ENCODE data around the gene VWA8.
"Not testable (repeated sequence)": the region's sequence is repeated elsewhere in the genome, so short reads cannot be mapped to it uniquely, and the experiment has no call there.

Gene VWA8

DNA sequence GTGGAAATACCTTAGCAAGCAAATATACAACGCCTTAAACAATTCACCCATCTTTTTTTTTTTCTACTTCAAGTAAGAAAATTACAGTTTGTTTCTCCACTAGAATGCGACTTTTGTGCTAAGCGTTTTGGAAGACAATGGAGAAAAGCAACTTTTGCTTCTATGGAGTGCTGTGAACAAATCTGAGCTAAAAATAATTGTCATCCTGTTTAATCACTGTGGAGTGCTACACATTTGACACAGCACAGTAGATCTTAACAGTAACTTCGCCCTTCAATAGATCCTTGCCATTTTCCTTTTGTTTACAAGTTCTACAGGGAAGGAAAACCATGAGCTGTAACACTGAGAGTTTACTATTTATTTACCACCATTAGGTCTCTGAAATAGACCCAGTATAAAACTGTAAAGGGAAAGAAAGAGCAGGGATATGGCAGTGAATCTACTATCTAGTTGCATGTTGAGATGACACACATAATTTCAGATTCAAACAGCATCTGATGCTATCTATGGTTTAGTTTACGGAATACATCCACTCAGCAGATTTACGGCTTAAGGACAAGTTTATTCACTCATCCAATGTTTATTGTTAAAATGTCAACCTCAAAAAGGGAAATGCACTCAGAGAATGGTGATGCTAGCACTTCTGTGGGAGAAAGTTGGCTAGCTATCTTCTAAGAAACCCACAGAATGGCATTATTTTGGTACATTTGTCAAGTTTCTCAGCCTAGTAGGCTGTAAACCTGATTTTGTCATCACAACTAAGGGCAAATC is 175.3 kb downstream of the VWA8 start:
- FAIRE-seq, result no peak

DNA sequence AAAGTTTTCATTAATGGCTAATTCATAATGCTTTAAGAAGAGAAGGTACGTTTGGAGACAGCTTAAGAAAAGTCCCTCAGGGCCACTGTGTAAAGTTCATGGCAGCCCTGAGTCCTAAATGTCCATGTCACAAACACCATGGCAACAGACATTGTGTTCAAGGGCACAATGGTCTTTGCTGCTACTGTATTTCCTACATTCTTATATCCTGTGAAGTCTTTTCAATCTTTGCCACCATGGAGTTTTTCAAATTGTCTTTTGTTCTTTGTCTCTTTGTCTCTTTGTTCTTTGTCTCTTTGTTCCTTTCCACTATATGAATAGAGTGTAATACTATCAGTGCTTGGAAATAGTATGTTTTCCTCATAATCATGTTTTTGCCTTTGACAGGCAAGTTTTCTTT is 178.8 kb downstream of the VWA8 start:
- FAIRE-seq, result no peak

DNA sequence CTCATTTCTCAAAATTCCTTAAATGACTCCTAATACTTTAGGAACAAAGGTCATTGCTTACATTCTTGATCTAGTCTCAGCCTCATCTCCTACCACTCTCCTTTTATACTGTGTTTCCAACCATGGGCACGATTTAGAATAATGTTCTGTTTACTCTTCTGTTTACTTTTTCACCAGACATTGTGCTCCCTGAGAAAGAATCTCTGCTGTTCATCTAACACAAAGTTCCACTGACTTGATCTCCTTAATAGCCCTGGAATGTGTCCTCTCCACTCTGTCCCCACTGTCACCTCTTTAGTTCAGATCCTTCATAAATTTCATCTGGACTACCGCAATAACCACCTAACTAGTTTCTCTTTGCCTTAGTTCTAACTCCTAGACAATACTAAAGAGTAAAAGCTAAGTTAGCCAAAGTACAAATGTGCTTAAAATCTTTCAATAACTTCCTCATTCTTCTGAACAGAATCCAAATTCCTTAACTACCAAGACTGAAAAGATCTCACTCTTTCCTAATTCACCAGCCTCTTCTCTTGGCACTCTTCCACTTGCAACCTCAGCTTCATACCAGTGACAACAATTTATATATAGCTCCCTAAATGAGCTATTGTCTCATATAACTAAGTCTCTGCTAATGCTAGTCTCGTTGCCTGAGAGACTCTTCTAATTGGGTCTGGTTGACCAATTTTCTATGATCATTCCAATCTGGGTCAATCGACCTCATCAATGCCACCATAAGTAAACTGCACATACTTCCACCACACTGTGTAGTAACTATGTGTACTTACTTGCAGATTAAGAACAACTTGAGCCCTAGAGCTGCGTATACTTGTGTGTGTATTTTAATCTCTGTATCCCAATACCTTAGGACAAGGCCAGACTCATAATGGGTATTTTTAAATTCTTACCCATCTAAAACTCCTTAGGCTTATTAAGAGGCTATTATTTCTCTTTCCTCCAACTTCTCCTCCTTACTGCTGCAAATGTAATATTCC is 179.9 kb downstream of the VWA8 start:
- no peak for FAIRE-seq

DNA sequence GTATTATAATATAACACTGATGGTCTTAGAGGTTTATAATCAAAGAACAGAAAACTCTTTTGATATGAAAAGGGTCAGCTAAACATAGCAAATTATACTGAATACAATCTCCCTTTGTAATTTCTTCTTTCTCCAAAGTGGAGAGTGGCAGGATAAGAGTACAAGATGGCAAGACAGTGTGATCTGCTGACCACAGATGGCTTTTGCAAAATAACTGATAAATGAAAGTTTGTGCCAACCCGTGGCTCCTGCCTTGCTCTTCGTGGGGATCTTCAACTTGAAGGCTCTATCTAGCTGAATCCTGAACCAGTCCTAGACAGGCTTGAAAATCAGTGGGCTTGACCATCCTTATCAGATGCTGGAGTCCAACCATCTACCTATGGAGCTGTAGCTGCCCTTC is 185.7 kb downstream of the VWA8 start:
- FAIRE-seq, result no peak

DNA sequence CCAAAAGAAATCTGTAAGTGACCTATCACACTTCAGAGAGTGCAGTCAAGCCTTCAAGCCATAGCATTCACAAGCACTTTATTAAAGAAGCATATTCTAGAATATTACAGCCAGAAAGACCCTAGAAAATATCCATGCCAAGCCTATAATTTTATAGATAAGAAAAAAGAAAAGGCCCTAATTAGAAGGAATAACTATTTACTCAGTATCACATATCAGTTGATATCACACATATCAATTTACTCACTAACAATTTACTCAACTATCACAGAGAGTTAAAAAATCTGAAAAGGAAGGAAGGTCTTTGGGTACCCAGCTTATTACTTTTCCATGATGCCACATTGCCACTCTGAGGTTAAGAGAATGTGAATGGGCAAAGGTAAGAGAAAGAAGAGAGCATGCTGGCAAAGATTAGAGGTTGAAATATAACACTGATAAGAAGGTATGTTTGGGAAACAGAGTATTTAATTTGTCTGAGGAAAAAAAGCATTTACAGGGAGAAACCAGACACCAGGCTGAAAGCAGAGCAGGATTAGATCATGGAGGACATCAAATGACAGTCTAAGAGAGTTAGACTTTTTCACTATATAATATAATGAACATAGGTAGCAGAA is 186.2 kb downstream of the VWA8 start:
- no peak for FAIRE-seq

DNA sequence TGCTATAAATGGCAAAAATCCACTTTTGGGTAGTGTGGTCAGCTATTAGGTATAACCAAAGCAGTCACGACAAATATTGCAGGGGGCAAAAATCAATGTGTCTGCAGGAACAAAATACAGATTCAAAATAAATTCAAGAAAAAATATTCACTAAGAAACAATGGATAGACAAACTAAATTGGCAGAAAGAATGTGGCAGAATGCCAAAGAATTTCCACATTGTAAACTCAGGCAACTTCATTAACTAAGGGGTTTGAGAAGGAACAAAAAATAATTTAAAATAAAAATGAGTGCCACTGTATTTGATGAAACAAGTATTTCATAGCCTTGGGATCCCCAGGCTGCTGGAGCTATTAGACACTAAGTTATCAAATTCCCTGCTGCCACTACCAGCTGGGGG is 193.1 kb downstream of the VWA8 start:
- no peak for FAIRE-seq

DNA sequence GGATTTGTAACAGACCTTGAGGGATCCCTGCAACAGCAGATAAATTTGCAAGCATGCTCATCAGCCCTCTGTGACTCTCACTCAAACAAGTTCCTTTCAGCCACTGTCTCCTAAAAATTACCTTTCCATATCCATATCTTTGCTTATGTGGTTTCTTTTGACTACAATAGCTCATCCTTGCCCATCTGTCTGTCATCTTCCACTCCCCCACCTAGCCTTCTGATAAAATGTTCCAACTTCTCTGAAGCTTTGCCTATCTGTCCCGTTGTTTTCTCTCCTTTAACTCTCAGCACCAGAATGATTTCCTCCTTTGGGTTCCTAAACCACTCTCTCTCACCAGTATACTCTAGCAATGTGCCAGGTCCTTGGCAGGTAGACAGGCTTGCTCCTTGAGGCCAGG is 194.5 kb downstream of the VWA8 start:
- FAIRE-seq, result no peak

DNA sequence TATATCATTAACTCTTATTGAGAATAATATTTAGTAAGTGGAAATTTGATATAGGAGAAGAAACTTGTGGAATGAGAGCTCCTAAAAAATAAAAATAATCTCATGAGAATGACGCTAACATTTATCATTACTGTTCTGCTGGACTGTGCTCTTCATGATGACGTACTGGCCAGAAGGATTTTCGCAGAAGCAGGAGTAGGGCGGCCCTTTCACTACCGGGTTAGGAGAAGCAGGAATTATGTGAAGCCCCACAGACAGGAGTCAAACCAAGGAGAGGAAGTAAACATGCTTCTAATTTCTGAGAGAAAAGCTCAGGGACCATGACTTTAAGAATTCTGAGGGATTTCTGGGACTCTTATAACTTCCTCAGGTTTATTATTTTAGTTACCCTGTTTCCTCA is 195.1 kb downstream of the VWA8 start:
- FAIRE-seq, result no peak

DNA sequence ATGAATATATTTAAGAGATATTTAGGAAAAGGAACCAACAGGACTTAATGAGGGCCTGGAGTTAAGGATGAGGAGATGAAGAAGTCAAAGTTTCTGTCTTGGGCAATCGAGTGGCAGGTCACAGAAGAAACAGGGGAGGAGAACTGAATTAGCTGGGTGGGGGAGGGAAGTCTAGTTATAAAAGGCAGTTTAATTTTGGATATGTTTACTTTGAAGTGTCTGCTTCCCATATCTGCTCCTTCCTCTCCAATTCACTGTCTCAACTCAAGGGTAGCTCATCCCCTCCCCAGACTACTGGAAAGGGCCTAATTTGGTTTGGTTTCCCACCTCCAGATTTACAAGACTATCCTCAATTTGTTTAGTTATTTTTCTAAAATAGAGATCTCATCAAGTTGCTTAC is 195.9 kb downstream of the VWA8 start:
- no peak for FAIRE-seq

DNA sequence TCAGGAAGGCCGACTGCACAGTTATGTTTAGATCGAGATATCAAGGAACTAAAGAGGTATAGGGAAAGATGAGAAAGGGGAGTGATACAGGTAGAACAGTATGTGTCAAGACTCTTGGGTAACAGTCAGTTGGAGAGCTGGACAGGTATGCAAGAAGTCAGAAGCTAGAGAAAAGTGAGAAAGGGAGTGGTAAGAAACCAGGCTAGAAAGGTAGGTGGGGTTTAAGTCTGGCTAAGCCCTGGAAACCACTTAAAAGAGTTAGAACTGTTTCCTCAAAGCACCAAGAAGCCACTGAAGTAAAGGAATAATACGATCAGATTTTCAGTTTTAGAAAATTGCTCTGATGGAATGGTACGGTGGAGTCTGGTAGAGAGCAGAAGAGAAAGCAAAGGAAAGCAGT is 196.4 kb downstream of the VWA8 start:
- FAIRE-seq, result no peak

DNA sequence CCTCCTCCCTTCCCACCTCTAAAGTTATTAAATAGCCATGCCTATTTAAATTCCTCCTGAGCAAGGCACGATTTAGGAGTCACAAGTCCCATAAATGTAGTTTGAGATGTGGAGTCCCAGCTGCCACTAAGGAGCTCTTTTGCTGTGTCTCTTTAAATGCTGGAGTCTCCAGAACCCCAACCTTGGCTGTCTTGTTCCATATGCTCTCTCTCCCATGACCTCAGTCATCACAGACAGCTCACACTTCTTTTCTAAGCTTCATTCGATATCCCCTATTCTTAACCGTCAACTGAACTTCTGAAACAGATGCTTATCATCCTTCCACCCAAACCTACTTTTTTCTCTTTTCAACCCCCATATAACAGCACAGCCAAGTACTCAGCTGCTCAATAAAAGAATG is 197.1 kb downstream of the VWA8 start:
- no peak for FAIRE-seq

DNA sequence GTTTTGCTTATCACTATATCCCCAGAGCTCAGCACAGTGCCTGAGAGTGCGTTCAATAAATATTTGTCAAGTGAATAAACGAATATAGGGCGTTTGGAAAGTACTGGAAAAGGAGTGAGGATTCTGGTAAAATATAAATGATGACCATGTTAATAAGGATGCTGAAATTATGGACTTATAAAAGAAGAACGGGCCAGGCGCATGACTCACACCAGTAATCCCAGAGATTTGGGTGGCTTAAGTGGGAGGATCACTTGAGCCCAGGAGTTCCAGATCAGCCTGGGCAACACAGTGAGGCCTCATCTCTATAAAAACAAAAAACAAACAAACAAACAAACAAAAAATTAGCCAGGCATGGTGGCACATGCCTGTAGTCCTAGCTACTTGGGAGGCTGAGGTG is 198.1 kb downstream of the VWA8 start:
- no peak for FAIRE-seq

DNA sequence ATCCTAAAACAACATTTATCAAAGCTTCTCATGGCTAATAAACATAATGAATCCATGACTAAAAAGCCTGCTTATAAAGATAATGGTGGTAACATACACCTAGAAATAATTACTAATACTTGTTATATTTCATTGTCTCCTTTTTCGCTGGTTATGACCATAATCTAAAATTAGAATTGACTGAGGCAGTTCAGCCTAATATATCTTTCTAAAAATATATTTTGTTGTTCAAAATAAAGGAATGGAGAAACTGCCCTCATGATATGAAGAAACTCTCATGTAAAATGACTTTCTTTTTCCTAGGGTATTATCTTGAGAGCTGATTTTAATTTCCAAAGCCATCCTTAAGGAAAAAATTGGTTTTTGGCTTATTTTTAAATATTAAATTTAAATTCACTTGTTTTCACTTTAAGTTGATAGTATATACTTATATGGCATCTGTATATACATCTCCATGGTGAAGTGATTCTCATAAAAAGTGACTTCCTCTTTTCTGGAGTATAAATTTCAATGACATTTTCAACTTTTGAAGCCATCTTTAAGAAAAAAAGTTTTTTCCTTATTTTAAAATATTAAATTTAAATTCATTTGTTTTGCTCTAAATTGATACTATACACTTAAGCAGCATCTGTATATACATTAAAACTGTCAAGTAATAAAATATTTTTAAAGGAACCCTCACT is 204.6 kb downstream of the VWA8 start:
- FAIRE-seq, result no peak

DNA sequence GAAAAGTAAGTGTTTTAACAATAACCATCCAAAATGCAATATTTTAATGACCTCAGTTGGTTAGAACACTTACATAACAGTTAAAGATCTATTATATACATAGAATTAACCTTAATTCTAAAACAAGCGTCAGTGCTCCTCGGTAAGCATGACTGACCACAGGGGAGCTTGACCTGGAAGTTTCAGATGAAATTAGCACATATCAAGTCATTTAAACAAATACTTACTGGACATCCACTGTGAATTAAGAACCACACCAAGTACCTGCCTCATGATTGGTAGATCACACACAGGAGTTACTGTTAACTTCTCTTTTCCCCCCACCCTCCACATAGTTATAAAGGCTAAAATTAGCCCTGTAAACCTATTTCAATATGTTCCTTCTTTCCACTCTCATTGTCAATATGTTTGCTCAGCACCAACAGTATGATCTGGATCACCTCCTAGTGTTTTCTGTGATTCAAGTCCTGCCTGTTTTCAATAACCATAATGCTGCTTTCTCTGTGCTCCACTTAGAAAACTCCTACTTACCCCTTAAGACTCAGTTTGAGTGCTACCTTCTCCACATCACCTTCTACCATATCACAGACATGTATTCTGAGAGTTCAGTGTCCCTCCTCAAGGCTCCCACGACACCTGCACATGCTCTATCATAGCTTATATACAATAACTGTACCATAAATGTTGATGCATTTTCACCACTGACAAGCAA is 209.0 kb downstream of the VWA8 start:
- no peak for FAIRE-seq

DNA sequence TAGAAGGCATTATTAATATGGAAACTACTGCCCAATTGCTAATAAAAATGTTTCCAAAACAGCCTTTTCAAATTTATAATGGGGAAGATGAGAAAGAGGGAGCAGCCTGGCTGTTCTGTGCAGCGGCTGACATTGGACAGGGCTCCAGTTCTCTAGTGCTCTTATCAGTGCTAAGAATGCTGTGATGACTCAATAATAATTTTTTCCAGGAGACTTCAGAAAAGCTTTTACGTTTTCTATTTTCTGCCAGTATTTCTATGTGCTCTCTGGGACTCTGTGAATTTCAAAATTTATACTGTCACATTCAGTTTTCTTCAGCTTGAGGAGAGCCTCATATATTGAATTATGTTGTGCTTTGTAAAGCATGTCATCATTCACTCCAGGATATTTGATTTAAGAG is 209.6 kb downstream of the VWA8 start:
- FAIRE-seq, result no peak

DNA sequence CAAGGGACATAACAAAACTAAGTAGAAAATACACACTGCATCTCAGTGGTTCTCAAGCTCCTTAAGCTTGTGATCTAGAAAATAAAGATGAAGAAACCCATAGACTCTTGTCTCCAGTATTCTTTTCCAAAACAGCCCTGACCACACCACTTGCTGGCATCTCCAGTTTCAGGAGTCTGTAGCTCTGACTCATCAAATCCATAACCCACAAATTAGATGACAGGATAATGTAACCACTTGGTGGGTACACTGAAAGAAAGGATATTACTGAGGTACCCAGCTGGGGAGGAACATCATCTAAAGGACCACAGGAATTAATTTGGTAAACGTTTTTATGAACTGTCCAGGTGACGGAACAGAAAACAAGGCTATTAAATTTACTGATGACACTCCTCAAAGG is 214.7 kb downstream of the VWA8 start:
- no peak for FAIRE-seq

DNA sequence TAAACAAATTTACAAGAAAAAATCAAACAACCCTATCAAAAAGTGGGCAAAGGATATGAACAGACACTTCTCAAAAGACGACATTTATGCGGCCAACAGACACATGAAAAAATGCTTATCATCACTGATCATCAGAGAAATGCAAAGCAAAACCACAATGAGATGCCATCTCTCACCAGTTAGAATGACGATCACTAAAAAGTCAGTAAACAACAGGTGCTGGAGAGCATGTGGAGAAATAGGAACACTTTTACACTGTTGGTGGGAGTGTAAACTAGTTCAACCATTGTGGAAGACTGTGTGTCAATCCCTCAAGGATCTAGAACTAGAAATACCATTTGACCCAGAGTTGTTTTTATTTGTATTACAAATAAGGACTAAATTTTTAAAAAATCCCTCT is 215.4 kb downstream of the VWA8 start:
- not testable (repeated sequence) for FAIRE-seq

DNA sequence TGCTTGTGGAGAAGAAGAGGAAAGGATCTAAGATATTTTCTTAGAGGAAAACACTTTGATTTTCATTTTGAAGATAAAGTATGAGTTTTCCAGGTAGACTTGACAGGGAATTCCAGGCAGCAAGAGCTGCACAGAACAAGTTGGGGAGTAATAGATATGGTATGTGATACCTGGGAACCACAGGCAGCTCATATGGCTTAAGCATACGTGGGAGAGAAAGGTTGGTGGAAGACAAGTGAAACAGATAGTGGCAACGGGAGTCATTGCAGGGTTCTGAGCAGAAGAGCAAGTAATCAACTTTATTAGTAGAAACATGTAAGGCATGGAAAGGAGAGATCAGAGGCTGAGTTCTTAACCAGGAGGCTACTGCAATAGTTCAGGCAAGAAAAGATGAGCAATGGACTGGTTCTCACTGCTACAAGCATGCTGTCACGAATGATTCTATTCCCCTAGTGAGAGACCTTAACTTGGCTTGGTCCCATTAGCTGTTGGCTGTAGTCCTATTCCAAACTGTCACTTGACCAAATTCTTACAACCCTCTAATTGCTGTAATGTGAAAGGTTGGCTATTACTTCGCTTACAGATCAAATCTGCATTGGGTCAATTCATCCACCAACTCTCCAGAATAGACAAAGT is 217.9 kb downstream of the VWA8 start:
- no peak for FAIRE-seq

DNA sequence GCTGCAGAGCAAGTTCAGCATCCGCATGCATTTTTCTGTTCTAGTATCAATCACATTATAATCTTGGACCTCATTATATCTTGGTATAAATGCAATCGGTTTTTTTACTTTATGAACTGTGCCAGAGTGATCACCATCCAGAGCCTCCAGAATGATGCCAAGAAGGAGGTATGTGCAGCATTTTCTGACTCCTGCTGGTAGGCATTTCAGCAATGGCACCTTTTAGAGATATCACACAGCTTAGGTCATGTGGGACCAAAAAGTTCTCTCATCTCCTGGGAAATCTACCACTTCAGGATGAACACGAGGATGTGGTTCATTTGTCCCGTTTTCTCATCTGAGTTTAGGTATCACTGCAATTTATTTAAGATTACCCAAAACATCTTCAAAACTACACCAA is 220.4 kb downstream of the VWA8 start:
- FAIRE-seq, result no peak

DNA sequence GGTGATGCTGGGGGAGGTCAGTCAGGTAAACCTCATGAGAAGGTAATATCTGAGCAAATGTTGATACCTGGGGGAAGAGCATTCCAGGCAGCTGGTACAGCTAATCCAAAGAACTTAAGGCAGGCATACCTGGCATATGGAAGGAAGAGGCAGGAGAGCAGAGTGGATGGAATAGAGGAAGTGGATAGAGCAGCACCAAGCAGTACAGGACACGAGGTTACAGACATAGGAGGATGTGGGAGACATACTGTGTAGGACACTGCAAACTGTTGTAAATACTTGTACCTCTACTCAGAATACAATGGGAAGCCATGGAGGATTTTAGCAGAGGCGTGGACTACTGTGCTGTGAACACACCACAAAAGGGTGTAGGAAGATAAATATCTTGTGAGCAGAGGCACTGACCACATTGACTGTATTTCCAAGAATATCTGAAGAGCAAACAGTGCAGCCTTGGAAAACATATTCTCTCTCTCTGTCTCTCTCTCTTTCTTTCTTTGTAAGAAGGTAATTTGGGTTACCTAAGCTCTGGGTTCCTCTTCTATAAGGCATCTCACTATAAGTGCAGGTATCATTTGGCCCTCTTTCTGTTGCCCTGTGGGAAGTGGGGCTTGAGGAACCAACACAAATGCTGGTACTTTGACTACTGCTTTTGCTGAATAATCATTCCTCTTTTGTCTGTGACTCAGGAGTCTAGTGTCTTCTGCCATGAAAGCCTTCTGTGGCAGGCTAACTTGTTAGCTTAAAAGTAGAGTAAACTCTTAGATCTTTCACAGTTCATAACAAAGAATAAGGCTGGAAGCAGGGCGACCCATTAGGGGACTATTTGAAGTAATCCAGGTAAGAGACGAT is 238.0 kb downstream of the VWA8 start:
- FAIRE-seq, result no peak
